Ovary (tissue), 9 donors: Measurements from ENCODE around the gene ENTPD7. TPM values are rescaled to one million over a fixed set of nuclear protein-coding genes. Genes with fewer than 3 reads are reported as not detected.

Source experiments
- DNase-seq, 5 donors: peaks; one replicate each; pipeline ENCODE4 v3.0.0-alpha.2; 2019 to 2020
- H3K27ac ChIP-seq, 2 donors: fragments of 200-600 bp; one replicate each; pipeline versions ENCODE4 v1.5.1 to v1.8.0; 2019 to 2022
- H3K27me3 ChIP-seq: fragments of 200-600 bp; one replicate; pipeline ENCODE4 v1.8.0; 2022
- H3K36me3 ChIP-seq: fragments of 200-600 bp; sonication (generic); one replicate; pipeline ENCODE4 v1.5.1; 2019
- H3K4me1 ChIP-seq: one replicate; pipeline ENCODE4 v1.8.1; 2013; ENCODE audit warnings: mild to moderate bottlenecking, moderate library complexity; ENCODE audit not compliant: insufficient read depth
- H3K4me3 ChIP-seq: fragments of 200-600 bp; sonication (generic); one replicate; pipeline ENCODE4 v1.5.1; 2017
- H3K9me3 ChIP-seq, 2 donors: fragments of 200-600 bp in 1 of 2; sonication (generic) in 1 of 2; one replicate each; pipeline versions ENCODE4 v1.5.1 to v1.8.1; 2013 to 2019; ENCODE audit warnings: mild to moderate bottlenecking in 1 of 2, moderate library complexity in 1 of 2
- CTCF ChIP-seq, 3 donors: fragments of 450-650 bp in 2 of 3; fragments of 200-600 bp in 1 of 3; IDR thresholded peaks; one replicate each; pipeline versions ENCODE4 v1.5.1 to v1.8.0; 2016 to 2022; ENCODE audit warnings: antibody characterized with exemption in 3 of 3, mild to moderate bottlenecking in 1 of 3
- EP300 ChIP-seq: sonication (generic); formaldehyde crosslinking; IDR thresholded peaks from one replicate; pipeline ENCODE4 v1.6.1; 2017; ENCODE audit warnings: antibody characterized with exemption
- POLR2A ChIP-seq: fragments of 450-650 bp; IDR thresholded peaks from one replicate; pipeline ENCODE4 v1.6.1; 2017; ENCODE audit warnings: antibody characterized with exemption, mild to moderate bottlenecking, moderate library complexity
- WGBS, 3 donors: extraction: QIAGEN DNeasy Blood & Tissue Kit in 1 of 3; methylation state at CpG; one replicate each; pipeline versions ENCODE4 v1.1.5 to v1.1.7; 2013 to 2017; 5-methylcytosine and 5-hydroxymethylcytosine counted together
- intact Hi-C, 4 donors: fragments of 100-400 bp; cut with DNase I; formaldehyde crosslinking; loops; one replicate each; pipeline versions ENCODE4 v1.11.0 to v1.15.1; 2022 to 2023
- polyA plus RNA-seq, 2 donors: library from polyadenylated mRNA; stranded (reverse); fragments of 200-250 nt in 1 of 2; fragments of 350-450 nt in 1 of 2; fragmentation: Illumina TruSeq in 1 of 2; extraction: RNeasy Lipid Tissue Mini Kit (QIAGEN cat#74804) in 1 of 2; gene quantifications; one replicate each; pipeline ENCODE4 v1.2.3, GENCODE V29; 2013 to 2014
- total RNA-seq, 7 donors: library from RNA; depleted of rRNA in 2 of 7; stranded (reverse); fragments of >200 nt in 2 of 7; fragmentation: NEBNext Ultra II Directional in 3 of 7; extraction: Animal tissue kit (Norgen Biotek cat#: 25700) in 3 of 7; gene quantifications; one replicate each; pipeline versions ENCODE4 v1.1.0 to v1.2.4, GENCODE V29; 2016 to 2023
- donor health status: DM: no; HTN: no; CAD: no; lungs with moderate emphysema.
- donor health status: DM: no; HTN: no; CAD: no.
- donor health status: Bipolar disorder and iron deficiency.
- donor health status: DM: yes; HTN: yes; CAD: no.
- donor health status: DM: no; HTN: no; CAD: no.
- donor health status: DM: yes; HTN: yes; CAD: no.

Gene ENTPD7
- total and polyA plus RNA-seq, 9 donors = 1.1 to 8.8 (median 5.3) TPM

DNA sequence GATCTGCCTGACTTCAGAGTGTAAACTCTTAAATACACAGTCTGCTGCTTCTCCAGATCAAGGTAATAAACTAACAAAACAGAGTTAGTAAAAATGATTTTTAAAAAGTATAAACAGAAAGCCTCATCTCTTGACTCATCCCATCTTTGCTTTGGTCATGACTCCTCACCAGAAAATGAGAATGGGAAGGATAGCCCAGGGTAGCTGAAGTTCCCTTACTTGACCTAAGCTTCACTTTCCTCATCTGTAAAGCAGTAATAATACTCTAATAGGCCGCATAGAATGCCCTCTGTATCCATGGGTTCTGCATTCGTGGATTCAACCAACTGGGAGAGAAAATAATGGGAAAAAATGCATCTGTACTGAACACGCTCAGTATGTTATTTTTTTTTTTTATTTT lies 27.8 kb upstream of the ENTPD7 start:
- Histone ChIP-seq H3K4me3 (no peak overlapping the region), H3K27me3 (no peaks in the 10 kb centered on the region), H3K36me3 (no peaks in the 10 kb centered on the region), H3K27ac (no peak overlapping the region), H3K9me3 (no peaks in the 10 kb centered on the region), H3K4me1 (no peaks in the 10 kb centered on the region)
- no peak for DNase-seq
- intact Hi-C loops = no loop called here
- 86 to 92% (median 88%) methylated on average over 3 of the region's 3 CpGs for WGBS, 3 donors
- TF ChIP-seq CTCF (IDR thresholded peaks at IDR 0.05) (no peak), POLR2A (no peak), EP300 (no peak)

DNA sequence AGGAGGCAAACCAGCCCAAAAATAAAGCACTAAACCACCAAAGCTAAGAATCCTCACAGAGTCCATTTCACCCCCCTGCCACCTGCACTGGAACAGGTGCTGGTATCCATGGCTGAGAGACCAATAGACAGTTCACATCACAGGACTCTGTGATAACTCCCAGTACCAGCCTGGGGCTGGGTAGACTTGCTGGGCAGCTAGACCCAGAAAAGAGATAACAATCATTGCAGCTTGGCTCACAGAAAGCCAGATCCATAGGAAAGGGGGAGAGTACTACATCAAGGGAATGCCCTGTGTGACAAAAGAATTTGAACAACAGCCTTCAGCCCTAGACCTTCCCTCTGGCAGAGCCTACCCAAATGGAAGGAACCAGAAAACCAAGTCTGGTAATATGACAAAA lies 25.5 kb upstream of the ENTPD7 start:
- Histone ChIP-seq H3K27me3 (no peaks in the 10 kb centered on the region), H3K27ac (no peak overlapping the region), H3K4me3 (no peak overlapping the region), H3K36me3 (no peaks in the 10 kb centered on the region), H3K4me1 (no peaks in the 10 kb centered on the region), H3K9me3 (no peaks in the 10 kb centered on the region)
- TF ChIP-seq POLR2A = no peak
- no peak for DNase-seq
- intact Hi-C loops = no loop called here

- no peaks in the 10 kb centered on the region for H3K27me3 ChIP-seq
- H3K4me3 ChIP-seq = no peak overlapping the region
- DNase-seq = no peak
- no peaks in the 10 kb centered on the region for H3K36me3 ChIP-seq
- H3K9me3 ChIP-seq = no peaks in the 10 kb centered on the region
- whole genome bisulfite sequencing, 3 donors = 84 to 91% (median 89%) methylated on average over 2 of the region's 2 CpGs
- H3K4me1 ChIP-seq = no peaks in the 10 kb centered on the region
- no peak overlapping the region for H3K27ac ChIP-seq
- TF ChIP-seq EP300 (no peak), CTCF (IDR thresholded peaks at IDR 0.05) (no peak), POLR2A (no peak)
- intact Hi-C loops = no loop called here
Measured at GRCh38 chr10:99647601-99648151, 11.6 kb upstream of the ENTPD7 start.

GRCh38 chr10:99648717-99649116 lies 10.6 kb upstream of the ENTPD7 start:
- Histone ChIP-seq H3K36me3 (no peaks in the 10 kb centered on the region), H3K27ac (no peak overlapping the region), H3K27me3 (no peaks in the 10 kb centered on the region), H3K4me3 (no peak overlapping the region), H3K9me3 (no peaks in the 10 kb centered on the region), H3K4me1 (no peaks in the 10 kb centered on the region)
- 0% methylated on average over 1 of the region's 1 CpG for WGBS, 3 donors
- no peak for DNase-seq
- TF ChIP-seq EP300 (no peak), POLR2A (no peak), CTCF (IDR thresholded peaks at IDR 0.05) (no peak)
- intact Hi-C loops = no loop called here

GRCh38 chr10:99652800-99653390 lies 6.4 kb upstream of the ENTPD7 start:
- DNase-seq = no peak
- Histone ChIP-seq H3K4me3 (no peak overlapping the region), H3K27me3 (no peaks in the 10 kb centered on the region), H3K9me3 (no peaks in the 10 kb centered on the region), H3K27ac (no peak overlapping the region), H3K4me1 (no peaks in the 10 kb centered on the region), H3K36me3 (no peaks in the 10 kb centered on the region)
- intact Hi-C loops = no loop called here
- WGBS, 3 donors = 93 to 96% (median 94%) methylated on average over 4 of the region's 4 CpGs
- TF ChIP-seq EP300 = no peak
- TF ChIP-seq CTCF (IDR thresholded peaks at IDR 0.05) = no peak
- no peak for TF ChIP-seq POLR2A
